ENCODE data around the gene OSBPL8.
"Not testable (repeated sequence)": the region's sequence is repeated elsewhere in the genome, so short reads cannot be mapped to it uniquely, and the experiment has no call there.

OSBPL8 gene

GRCh38 chr12:76520348-76520747 is 39.2 kb downstream of the OSBPL8 start:
- DNase-seq: no peak

- peak; percentile 52 for DNase-seq
Measured at GRCh38 chr12:76519538-76519937, 40.0 kb downstream of the OSBPL8 start.

GRCh38 chr12:76518699-76519098 is 40.9 kb downstream of the OSBPL8 start:
- no peak for DNase-seq

GRCh38 chr12:76515271-76515670 is 44.3 kb downstream of the OSBPL8 start:
- no peak for DNase-seq

GRCh38 chr12:76511116-76511716 is 48.4 kb downstream of the OSBPL8 start:
- peak; percentile 54 for DNase-seq

GRCh38 chr12:76508128-76508980 is 51.2 kb downstream of the OSBPL8 start:
- DNase-seq: no peak

- DNase-seq: no peak
Measured at GRCh38 chr12:76506149-76506548, 53.4 kb downstream of the OSBPL8 start.

GRCh38 chr12:76505050-76505449 is 54.5 kb downstream of the OSBPL8 start:
- DNase-seq: no peak

GRCh38 chr12:76504606-76505005 is 55.0 kb downstream of the OSBPL8 start:
- DNase-seq: no peak

GRCh38 chr12:76503957-76504356 is 55.6 kb downstream of the OSBPL8 start:
- DNase-seq: no peak

GRCh38 chr12:76501390-76501789 is 58.2 kb downstream of the OSBPL8 start:
- no peak for DNase-seq

GRCh38 chr12:76499136-76499535 is 60.4 kb downstream of the OSBPL8 start:
- DNase-seq: not testable (repeated sequence)

- no peak for DNase-seq
Measured at GRCh38 chr12:76495556-76495955, 64.0 kb downstream of the OSBPL8 start.

GRCh38 chr12:76491292-76491691 is 68.3 kb downstream of the OSBPL8 start:
- DNase-seq: no peak

GRCh38 chr12:76490763-76491162 is 68.8 kb downstream of the OSBPL8 start:
- no peak for DNase-seq

GRCh38 chr12:76489737-76490136 is 69.8 kb downstream of the OSBPL8 start:
- no peak for DNase-seq

GRCh38 chr12:76486011-76486410 is 73.6 kb downstream of the OSBPL8 start:
- no peak for DNase-seq

- DNase-seq: peak; percentile 74
Measured at GRCh38 chr12:76480796-76481195, 78.8 kb downstream of the OSBPL8 start.

- no peak for DNase-seq
Measured at GRCh38 chr12:76478045-76478444, 81.5 kb downstream of the OSBPL8 start.

GRCh38 chr12:76472862-76473261 is 86.7 kb downstream of the OSBPL8 start:
- not testable (repeated sequence) for DNase-seq

GRCh38 chr12:76471579-76471978 is 88.0 kb downstream of the OSBPL8 start:
- DNase-seq: peak; percentile 31

GRCh38 chr12:76470028-76470939 is 89.3 kb downstream of the OSBPL8 start:
- peak; percentile 73 for DNase-seq

GRCh38 chr12:76464631-76465166 is 94.9 kb downstream of the OSBPL8 start:
- no peak for DNase-seq
